Common myeloid progenitor, CD34-positive (primary cell): ENCODE data around the gene BICRA.

Experiments
- CTCF ChIA-PET: fragments of 350-600 bp; sonication (Branson Sonifier 250); formaldehyde crosslinking; loops from one replicate; lab custom pipeline; 2021; ENCODE audit warnings: antibody characterized with exemption; lab: Charles Lee
- POLR2A ChIA-PET: fragments of 350-600 bp; sonication (Branson Sonifier 250); formaldehyde crosslinking; loops from one replicate; lab custom pipeline; 2021; ENCODE audit warnings: antibody characterized with exemption; lab: Charles Lee
- DNase-seq, 3 donors: peaks; one replicate each; pipeline versions ENCODE4 v3.0.0 to v3.0.0-alpha.2; 2013
- H3K27ac ChIP-seq, 2 experiments: 1 replicate in 1 of 2; 2 replicates in 1 of 2; pipeline ENCODE4 v1.7.0; 2013; ENCODE audit warnings: inconsistent platforms in 2 of 2, low read length in 2 of 2, mild to moderate bottlenecking in 2 of 2, low read depth in 1 of 2, moderate library complexity in 1 of 2; ENCODE audit not compliant: severe bottlenecking in 2 of 2, insufficient read depth in 1 of 2, poor library complexity in 1 of 2
- H3K27me3 ChIP-seq, 5 experiments: replicated peaks in 2 of 5; 1 replicate in 3 of 5; 2 replicates in 2 of 5; pipeline versions ENCODE4 v1.6.1 to v1.7.0; 2013; ENCODE audit warnings: low read length in 4 of 5, mild to moderate bottlenecking in 2 of 5, moderate library complexity in 2 of 5, inconsistent platforms in 1 of 5; ENCODE audit not compliant: insufficient read depth in 5 of 5, control insufficient read depth in 4 of 5
- H3K36me3 ChIP-seq, 4 experiments: 1 replicate in 2 of 4; 2 replicates in 2 of 4; pipeline versions ENCODE4 v1.6.1 to v1.7.0; 2013; ENCODE audit warnings: low read length in 3 of 4, control low read depth in 1 of 4, mild to moderate bottlenecking in 1 of 4; ENCODE audit not compliant: control insufficient read depth in 4 of 4, insufficient read depth in 4 of 4
- H3K4me1 ChIP-seq, 4 experiments: 1 replicate in 3 of 4; 2 replicates in 1 of 4; pipeline versions ENCODE4 v1.6.1 to v1.7.1; 2013; ENCODE audit warnings: low read length in 3 of 4, mild to moderate bottlenecking in 3 of 4, control low read depth in 1 of 4, inconsistent platforms in 1 of 4, moderate library complexity in 1 of 4; ENCODE audit not compliant: control insufficient read depth in 4 of 4, insufficient read depth in 4 of 4; ENCODE audit errors: control extremely low read depth in 1 of 4
- H3K4me3 ChIP-seq, 7 experiments: 1 replicate in 4 of 7; 2 replicates in 3 of 7; pipeline versions ENCODE4 v1.5.1 to v1.7.0; 2013; ENCODE audit warnings: mild to moderate bottlenecking in 7 of 7, low read length in 6 of 7, moderate library complexity in 6 of 7, inconsistent platforms in 2 of 7, low read depth in 2 of 7, control low read depth in 1 of 7; ENCODE audit not compliant: insufficient read depth in 4 of 7, control insufficient read depth in 1 of 7; ENCODE audit errors: extremely low read depth in 1 of 7
- H3K9me3 ChIP-seq, 5 experiments: 1 replicate in 4 of 5; 2 replicates in 1 of 5; pipeline versions ENCODE4 v1.6.1 to v1.7.1; 2013; ENCODE audit warnings: low read length in 4 of 5, mild to moderate bottlenecking in 2 of 5, inconsistent platforms in 1 of 5, low read depth in 1 of 5, moderate library complexity in 1 of 5; ENCODE audit not compliant: control insufficient read depth in 4 of 5, insufficient read depth in 2 of 5; ENCODE audit errors: control extremely low read depth in 1 of 5
- WGBS: methylation state at CpG from one replicate; pipeline ENCODE4 v1.1.5; 2013; ENCODE audit not compliant: insufficient coverage; 5-methylcytosine and 5-hydroxymethylcytosine counted together

The BICRA gene

DNA sequence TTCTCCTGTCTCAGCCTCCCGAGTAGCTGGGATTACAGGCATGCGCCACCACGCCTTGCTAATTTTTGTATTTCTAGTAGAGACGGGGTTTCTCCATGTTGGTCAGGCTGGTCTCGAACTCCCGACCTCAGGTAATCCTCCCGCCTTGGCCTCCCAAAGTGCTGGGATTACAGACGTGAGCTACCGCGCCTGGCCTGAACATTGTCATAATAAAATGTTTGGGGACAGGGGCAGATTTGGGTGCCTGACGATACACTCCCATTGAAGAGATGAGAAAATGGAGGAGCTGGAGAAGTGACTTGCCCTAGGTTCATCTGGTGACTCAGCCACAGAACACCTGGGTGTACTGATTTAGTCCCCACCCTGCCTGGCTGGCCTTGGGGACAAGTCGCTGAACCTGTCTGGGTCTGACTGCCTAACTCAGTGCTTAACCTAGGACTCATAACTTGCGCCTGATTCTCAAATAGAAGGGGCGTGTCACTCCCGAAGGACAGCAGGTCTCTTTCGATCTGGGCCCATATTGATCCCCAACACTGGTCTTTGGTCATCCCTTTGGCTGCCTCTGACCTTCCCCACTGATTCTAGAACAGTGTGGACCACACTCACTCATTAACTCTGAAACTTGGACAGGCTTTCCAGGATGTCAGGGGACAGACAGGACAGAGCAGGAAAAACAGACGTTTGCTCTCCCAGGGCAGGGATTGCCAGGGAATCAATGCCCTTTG is 7.6 kb upstream of the BICRA start:
- CTCF ChIA-PET = no interaction called here
- Histone ChIP-seq H3K27me3 (peaks cover 0 to 15% (median 6%) of the 10 kb centered on the region in 5 experiments), H3K4me1 (peaks cover 0 to 8% (median 4%) of the 10 kb centered on the region in 4 experiments), H3K27ac (peak overlapping the region in 1 of 2 experiments; percentile 78), H3K36me3 (no peaks in the 10 kb centered on the region), H3K4me3 (peak overlapping the region in 5 of 7 experiments; percentile 66 to 92 (median 77)), H3K9me3 (no peaks in the 10 kb centered on the region)
- 91% methylated on average over 16 of the region's 17 CpGs for WGBS
- no peak for DNase-seq
- POLR2A ChIA-PET = no interaction called here

- H3K4me3 ChIP-seq = no peak overlapping the region
- H3K9me3 ChIP-seq = no peaks in the 10 kb centered on the region
- peaks cover 0 to 6% (median 2%) of the 10 kb centered on the region in 5 experiments for H3K27me3 ChIP-seq
- H3K27ac ChIP-seq = no peak overlapping the region
- peaks cover 0 to 9% (median 8%) of the 10 kb centered on the region in 4 experiments for H3K4me1 ChIP-seq
- WGBS = 52% methylated on average over 9 of the region's 13 CpGs
- POLR2A ChIA-PET = no interaction called here
- peak in 2 of 3 donors; percentile 47 to 64 for DNase-seq
- no peaks in the 10 kb centered on the region for H3K36me3 ChIP-seq
- CTCF ChIA-PET = interaction anchor here (1.1 kb wide), 1 partner anchor 168 kb away, joined by 3 read pairs; no protein-coding TSS in a partner anchor
Observed at GRCh38 chr19:47603706-47604565, 5.0 kb upstream of the BICRA start.

DNA sequence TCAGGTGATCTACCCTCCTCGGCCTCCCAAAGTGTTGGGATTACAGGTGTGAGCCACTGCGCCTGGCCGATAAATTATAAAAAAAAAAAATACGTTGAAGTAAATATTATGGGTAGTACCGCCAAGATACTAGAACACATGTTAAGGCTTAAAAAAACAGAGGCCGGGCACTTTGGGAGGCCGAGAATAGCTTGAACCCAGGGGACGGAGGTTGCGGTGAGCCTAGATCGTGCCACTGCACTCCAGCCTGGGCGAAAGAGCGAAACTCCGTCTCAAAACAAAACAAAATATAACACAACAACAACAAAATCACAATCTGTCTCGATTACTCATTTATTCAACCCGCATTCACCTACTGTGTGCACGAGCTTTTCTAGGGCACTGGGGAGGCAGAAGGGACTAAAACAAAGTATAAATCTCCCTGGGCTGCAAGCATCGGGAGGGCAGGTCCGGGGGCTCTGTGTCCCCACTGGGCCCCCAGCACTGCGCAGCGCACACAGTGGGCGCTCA is 1.3 kb upstream of the BICRA start:
- Histone ChIP-seq H3K4me1 (peaks cover 0 to 21% (median 18%) of the 10 kb centered on the region in 4 experiments), H3K27ac (peak overlapping the region in 1 of 2 experiments; percentile 85), H3K36me3 (peaks cover 0 to 3% (median 0%) of the 10 kb centered on the region in 4 experiments), H3K9me3 (no peaks in the 10 kb centered on the region), H3K4me3 (peak overlapping the region; percentile 80 to 96 (median 84)), H3K27me3 (peaks cover 0 to 3% (median 0%) of the 10 kb centered on the region in 5 experiments)
- CTCF ChIA-PET = interaction anchor here (1.0 kb wide), 1 partner anchor 105 kb away, joined by 3 read pairs; the partner anchor contains the start of gene EHD2
- POLR2A ChIA-PET = interaction anchor here (0.6 kb wide), 1 partner anchor 814 kb away, joined by 4 read pairs; no protein-coding TSS in a partner anchor
- 24% methylated on average over 9 of the region's 21 CpGs for WGBS
- DNase-seq = no peak

DNA sequence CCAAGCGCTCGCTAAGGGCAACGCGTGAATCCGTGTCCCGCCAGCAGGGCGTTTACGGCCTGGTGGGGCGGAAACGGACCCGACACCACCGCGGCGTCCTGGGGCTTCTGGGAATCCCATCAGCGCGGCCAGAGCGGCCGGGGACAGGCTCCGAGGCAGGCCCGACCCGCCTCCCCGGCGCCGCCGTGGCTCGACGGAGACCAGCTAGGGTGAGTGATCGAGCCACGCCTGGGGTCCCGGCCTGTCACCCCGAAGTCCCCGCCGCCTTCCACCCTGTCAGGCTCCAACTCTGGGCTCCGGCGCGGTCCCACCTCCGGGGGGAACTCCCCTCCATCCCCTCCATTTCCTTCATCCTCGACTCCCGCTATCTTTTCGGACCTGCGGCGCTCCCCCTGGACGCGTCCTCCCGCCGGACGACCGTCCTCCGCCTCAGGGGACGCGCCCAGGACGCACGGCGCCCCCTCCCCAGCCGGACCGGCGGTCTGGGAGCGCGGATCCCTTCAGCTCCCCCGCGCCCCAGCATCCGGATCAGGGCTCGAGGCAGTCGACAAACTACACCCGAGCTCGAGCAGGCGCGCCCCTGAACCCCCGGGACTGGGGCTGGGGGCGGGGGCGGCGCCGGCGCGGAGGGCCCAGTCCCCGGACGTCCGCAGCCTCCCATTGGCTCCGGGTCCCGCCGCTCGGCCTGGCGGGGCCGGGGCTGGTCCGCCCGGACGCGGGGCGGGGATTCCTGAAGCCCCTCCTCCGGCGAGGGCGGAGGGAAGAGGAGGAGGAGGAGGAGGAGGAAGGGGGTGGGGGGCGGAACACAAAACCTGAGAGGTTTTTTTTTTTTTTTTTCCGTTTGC is 638 bp upstream of the BICRA start:
- 0% methylated on average over 64 of the region's 94 CpGs for WGBS
- peaks cover 0 to 28% (median 20%) of the 10 kb centered on the region in 4 experiments for H3K4me1 ChIP-seq

GRCh38 chr19:47609906-47610894 is 1.3 kb downstream of the BICRA start:
- WGBS = under 1% methylated on average over 42 of the region's 50 CpGs

More for the DNA sequence above, 638 bp upstream of the BICRA start:
- ChIA-PET POLR2A (interaction anchor here (0.6 kb wide), 1 partner anchor 815 kb away, joined by 4 read pairs; no protein-coding TSS in a partner anchor), CTCF (interaction anchor here (1.0 kb wide), 1 partner anchor 105 kb away, joined by 3 read pairs; the partner anchor contains the start of gene EHD2)
- Histone ChIP-seq H3K9me3 (no peaks in the 10 kb centered on the region), H3K27me3 (peaks cover 0 to 3% (median 0%) of the 10 kb centered on the region in 5 experiments), H3K36me3 (peaks cover 0 to 3% (median 0%) of the 10 kb centered on the region in 4 experiments), H3K27ac (peak overlapping the region; percentile 40 to 85), H3K4me3 (peak overlapping the region; percentile 80 to 96 (median 86))
- DNase-seq = peak; percentile 90 to 96 (median 95)

More at GRCh38 chr19:47609906-47610894, 1.3 kb downstream of the BICRA start:
- Histone ChIP-seq H3K9me3 (no peaks in the 10 kb centered on the region), H3K4me3 (peak overlapping the region; percentile 62 to 89 (median 83)), H3K27ac (peak overlapping the region in 1 of 2 experiments; percentile 77), H3K4me1 (peaks cover 0 to 31% (median 20%) of the 10 kb centered on the region in 4 experiments), H3K27me3 (no peaks in the 10 kb centered on the region), H3K36me3 (peaks cover 0 to 4% (median 2%) of the 10 kb centered on the region in 4 experiments)
- DNase-seq = peak; percentile 30 to 56 (median 38)
- ChIA-PET POLR2A (no interaction called here), CTCF (interaction anchor here (0.9 to 2.0 kb wide), 6 partner anchors 12 to 126 kb away, joined by 3 to 8 read pairs (median 4); partner anchors contain the start of gene KPTN)
